ENCODE data around the gene DNAJC1.

The DNAJC1 gene

DNA sequence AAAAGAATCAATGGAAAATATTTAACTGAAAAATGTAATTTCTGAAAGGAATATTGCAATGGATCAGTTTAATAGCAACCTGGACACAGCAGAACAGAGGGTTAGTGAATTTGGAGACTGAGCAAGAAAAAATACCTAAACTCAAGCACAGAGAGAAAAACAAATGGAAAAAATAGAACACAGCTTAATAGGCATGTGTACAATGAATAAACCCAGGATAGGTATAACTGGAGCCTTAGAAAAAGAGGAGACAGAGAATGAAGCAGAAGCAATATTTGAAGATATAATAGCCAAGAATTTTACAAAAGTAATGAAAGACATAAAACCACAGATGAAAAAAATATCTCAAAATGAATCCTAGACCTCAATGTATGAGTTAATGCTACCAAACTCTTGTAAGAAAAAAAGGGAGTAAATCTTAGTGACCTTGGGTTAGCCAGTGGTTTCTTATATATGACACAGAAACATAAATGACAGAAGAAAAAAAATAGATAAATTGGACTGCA is 2.9 kb upstream of the DNAJC1 start:
- in situ Hi-C loops (cut with MboI; ENCODE audit: low sequenced_read_pairs), result no loop called here

DNA sequence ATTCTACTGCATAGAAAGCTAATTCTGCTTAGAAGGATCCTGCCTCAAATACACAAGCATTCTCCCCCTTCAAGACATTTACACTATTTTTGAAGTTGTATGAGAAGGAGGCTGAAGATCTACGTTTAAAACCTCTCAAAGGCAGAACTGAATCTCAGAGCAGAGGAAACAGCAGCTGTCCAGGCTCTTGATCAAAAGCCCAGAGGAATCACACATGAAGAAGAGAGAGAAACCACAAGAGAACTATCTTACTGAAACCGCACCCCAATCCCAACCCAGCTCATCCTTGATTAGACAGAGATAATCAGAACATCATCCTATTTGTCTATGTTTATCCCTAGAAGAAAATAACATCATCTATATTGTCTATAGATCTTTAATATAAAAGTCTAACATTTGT is 2.2 kb upstream of the DNAJC1 start:
- in situ Hi-C loops (cut with MboI; ENCODE audit: low sequenced_read_pairs), result no loop called here

GRCh38 chr10:22003964-22004281 is 393 bp upstream of the DNAJC1 start:
- in situ Hi-C loops (cut with MboI; ENCODE audit: low sequenced_read_pairs), result no loop called here

- in situ Hi-C loops (cut with MboI; ENCODE audit: low sequenced_read_pairs), result no loop called here
Observed at GRCh38 chr10:22002591-22003176, 846 bp downstream of the DNAJC1 start.

DNA sequence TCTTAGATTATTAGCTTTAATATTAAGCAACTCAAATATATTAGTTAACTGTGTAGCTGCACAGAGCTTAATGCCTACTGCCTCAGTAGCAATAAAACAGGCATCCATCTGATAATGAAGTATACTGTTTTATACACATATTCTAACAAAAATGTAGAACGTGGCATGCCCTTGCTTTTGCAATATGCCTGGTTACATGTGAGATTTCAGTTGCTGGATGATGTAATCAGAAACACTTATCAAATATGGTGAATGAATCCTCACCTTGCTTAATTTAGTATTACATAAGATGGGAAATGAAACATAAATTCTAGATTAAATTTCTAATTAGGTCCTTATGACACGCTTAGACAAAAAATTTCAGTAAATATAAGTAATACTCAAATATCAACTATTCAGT is 8.0 kb downstream of the DNAJC1 start:
- in situ Hi-C loops (cut with MboI; ENCODE audit: low sequenced_read_pairs), result no loop called here

DNA sequence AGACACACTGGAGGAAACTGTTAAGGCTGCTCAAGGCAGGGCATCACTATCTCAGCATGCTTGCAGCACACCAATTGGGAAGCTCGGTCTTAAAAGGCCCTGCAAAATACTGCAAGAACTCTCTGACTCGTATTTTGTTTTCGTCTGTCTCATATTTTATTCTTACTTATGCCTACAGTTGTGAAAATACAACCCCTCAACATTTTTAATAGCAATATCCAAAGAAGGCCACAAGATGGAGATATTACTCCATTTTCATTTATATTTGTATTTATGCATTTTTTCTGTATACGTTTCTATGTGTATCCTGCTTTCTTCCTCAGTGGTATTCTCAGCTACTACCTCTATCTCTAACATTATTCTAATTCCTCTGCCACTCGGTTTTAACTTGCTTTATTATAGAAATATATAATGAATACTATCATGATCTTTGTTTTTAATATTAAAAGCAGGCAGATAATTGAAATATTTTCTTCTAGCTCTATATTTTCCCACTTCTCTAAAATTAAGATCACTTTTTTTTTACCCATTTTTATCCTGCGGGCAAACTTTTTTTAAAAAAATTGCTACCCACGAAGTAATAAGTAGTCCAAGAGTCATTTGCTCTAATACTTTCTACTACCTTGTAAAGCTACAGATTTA is 10.0 kb downstream of the DNAJC1 start:
- in situ Hi-C loops (cut with MboI; ENCODE audit: low sequenced_read_pairs), result no loop called here

- in situ Hi-C loops (cut with MboI; ENCODE audit: low sequenced_read_pairs), result no loop called here
Observed at GRCh38 chr10:21991785-21992184, 11.7 kb downstream of the DNAJC1 start.

GRCh38 chr10:21990449-21990848 is 13.1 kb downstream of the DNAJC1 start:
- in situ Hi-C loops (cut with MboI; ENCODE audit: low sequenced_read_pairs), result no loop called here

- in situ Hi-C loops (cut with MboI; ENCODE audit: low sequenced_read_pairs), result no loop called here
Observed at GRCh38 chr10:21989453-21990154, 13.9 kb downstream of the DNAJC1 start.

DNA sequence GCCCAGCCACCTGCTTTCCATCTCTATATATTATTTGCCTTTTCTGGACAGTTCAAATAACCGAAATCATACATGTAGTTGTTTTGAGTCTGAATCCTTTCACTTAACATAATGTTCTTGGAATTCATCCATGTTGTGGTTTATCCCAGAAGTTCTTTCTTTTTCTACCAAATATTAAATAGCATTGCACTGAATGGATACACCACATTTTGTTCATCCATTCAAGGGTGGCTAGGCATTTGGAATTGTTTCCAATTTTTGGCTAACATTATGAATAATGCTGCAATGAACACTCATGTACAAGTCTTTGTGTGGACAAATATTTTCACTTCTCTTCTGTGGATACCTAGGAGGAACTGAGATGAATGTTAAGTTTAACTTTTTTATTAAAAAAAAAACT is 18.0 kb downstream of the DNAJC1 start:
- in situ Hi-C loops (cut with MboI; ENCODE audit: low sequenced_read_pairs), result no loop called here

GRCh38 chr10:21981118-21981517 is 22.4 kb downstream of the DNAJC1 start:
- in situ Hi-C loops (cut with MboI; ENCODE audit: low sequenced_read_pairs), result no loop called here

- in situ Hi-C loops (cut with MboI; ENCODE audit: low sequenced_read_pairs), result no loop called here
Observed at GRCh38 chr10:21980691-21981090, 22.8 kb downstream of the DNAJC1 start.

DNA sequence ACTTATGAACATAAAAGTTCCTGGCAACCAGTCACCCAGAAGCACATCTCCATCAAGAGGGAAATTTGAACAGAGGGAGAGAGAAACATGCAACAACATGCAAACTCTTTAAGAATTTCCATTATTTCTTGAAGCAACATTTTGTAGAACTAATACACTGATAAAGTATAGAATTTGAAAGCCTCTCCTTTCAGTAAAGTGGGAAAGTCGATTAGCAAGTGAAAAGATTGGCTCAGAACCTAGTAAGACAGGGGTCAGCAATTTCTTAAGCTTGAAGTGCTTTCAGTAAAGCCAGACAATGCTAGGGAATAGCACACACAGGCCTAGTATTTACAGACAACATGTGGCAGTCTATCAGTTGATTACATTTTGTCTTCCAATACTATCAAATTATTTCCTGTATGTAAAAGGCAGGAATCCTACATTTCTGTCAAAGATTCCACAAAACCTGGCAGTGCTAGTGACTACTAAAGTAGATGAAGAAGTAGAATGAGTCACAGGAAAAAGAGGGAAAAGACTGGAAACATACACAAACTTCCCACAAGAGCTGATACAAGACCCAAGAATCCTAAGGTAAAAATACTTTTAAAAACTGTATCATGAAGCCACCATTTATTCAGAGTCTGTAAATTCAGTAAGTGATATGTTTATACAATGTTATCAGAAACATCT is 25.2 kb downstream of the DNAJC1 start:
- in situ Hi-C loops (cut with MboI; ENCODE audit: low sequenced_read_pairs), result no loop called here

DNA sequence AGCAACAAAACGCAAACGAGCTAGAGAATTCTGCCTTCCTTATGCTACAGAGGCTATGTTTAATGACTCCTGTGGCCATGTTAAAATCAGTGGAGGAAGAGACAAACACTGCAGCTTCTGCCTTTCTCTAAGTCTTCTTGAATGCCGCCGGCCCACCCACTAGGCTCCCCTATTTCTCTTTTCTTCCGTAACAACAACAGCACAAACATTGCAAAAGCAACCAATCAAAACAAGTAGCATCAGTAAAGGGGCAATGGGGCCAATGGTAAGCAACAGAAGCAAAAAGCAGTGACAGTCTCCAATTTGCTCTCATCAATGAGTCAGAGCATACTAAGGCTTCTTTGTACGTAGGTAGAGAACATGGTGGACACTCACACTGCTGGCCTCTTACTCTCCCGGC is 26.8 kb downstream of the DNAJC1 start:
- in situ Hi-C loops (cut with MboI; ENCODE audit: low sequenced_read_pairs), result no loop called here

DNA sequence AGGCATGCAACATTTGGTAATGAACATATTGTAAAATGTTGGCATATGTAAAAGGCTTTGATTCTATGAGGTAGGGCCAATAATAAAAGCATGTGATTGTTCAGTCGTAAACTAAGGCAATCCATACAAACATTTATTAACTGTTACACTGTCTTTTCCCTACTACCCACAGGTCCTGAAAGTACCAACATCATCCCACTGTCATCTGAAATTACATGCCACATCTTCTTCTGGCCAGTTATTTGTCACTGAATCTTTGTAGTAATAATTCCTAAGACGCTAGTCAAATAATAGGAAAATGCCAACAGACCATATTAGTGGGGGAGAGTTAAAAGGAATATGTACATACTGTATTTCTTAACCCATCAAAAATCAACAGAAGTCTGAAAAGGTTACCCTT is 27.2 kb downstream of the DNAJC1 start:
- in situ Hi-C loops (cut with MboI; ENCODE audit: low sequenced_read_pairs), result no loop called here

- in situ Hi-C loops (cut with MboI; ENCODE audit: low sequenced_read_pairs), result no loop called here
Observed at GRCh38 chr10:21975378-21975990, 28.0 kb downstream of the DNAJC1 start.

DNA sequence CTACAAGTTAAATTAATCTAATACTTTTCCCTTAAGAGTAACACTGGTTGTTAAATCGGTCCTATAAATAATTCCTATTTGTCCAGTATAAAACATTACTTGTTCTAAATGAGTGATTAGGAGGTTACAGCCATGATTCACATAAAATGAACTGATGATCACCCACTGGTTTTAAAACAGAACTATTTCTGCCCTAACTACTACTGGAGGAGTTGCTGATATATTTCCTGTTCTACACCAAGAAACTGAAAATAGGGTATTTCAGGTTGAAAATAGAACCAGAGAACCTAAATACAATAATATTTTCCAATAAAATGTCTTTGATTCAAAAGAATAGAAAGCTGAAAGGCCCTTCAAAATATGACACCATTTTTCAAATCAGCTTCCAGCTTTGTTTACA is 30.9 kb downstream of the DNAJC1 start:
- in situ Hi-C loops (cut with MboI; ENCODE audit: low sequenced_read_pairs), result no loop called here

DNA sequence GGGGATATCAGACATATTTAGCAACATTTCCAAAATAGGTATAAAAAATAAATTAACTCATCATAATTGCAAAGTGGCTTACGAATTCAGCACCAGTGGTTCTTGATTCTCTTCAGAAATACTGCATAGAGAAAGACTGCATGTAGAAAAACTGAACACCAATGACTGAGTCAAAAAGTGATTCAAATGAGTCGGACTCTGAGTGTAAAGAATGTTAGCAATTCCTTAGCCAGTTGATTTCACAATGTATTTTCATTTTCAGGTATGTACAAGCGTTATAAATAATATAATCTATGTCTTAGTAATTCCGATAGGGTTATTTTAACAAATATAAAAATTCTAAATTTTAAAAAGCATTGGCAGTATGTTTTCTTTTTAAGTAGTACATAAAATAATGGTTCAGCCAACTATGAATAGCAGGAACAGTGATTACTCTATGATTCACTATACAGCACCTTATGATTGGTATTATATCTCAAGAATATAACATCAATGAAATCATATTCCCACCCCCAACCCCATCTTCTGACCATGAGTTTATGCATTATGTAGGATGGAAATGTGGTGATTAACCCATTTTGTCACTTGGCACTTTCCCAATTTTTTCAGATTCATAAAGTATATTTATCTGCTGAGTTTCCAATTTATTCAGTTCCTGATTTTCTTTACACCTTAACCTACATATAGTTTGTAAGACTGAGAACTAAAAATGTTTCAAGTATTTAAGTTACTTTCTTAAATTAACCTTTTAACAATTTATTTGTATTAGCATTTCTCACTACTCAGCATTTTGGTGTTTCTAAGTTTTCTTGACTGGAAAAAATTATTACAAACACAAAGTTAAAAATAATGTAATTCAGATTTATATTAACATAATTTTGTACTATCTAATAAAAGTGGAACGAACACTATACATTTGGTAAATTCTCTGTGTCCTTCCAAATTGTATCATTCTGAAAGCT is 33.9 kb downstream of the DNAJC1 start:
- in situ Hi-C loops (cut with MboI; ENCODE audit: low sequenced_read_pairs), result no loop called here

DNA sequence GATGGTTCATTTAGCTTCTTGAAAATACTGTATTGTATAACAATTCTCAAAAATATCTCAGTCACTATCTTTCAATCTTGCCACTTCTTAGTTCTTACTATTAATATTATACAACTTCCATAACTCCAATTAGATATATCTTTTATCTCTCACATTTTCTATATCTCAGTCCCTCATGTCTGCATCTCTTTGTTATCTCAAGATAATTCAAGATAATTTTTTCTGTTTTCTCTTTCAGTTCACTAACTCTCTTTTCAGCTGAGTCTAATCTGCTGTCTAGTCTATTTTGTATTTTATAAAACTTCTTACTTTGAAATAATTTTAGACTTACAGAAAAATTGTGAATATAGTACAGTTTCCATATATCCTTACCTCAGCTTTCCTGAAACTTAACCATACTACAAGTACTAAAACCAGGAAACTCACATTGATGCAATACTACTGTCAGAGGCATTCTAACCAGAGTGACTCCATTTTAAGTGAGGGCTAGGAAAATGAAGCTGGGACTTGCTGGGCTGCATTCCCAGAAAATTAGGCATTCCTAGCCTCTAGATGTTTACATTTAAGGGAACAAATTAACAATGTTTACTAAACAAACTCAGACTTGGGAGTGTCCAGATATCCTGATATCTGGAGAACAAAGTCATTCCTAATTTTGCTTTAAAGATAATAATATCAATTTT is 38.4 kb downstream of the DNAJC1 start:
- in situ Hi-C loops (cut with MboI; ENCODE audit: low sequenced_read_pairs), result no loop called here

DNA sequence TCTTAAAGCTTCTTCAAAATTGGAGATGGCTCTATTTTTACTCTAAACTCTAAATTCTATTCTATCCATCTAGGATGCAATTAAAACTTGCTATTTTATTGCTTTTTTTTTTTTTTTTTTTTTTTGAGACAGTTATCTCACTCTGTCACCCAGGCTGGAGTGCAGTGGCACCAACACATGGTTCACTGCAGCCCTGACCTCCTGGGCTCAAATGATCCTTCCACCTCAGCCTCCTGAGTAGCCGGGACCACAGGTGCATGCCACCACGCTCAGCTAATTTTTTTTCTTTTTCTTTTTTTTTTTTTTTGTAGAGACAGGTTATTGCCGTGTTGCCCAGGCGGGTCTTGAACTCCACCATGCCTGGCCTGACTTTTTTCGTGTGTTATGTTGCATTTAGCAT is 41.2 kb downstream of the DNAJC1 start:
- in situ Hi-C loops (cut with MboI; ENCODE audit: low sequenced_read_pairs), result no loop called here

All from hTERT RPE-1 (cell line).